ENCODE results near the gene ITGA1. TPM values are rescaled to one million over a fixed set of nuclear protein-coding genes. Genes with fewer than 3 reads are reported as not detected.

Gene ITGA1
- total RNA-seq, 1 experiment from 2014 or later, result 1.6 TPM

- DNase-seq (ENCODE audit: low read depth, low spot score) (no peak), ATAC-seq (no peak)
- in situ Hi-C loops (cut with HindIII; ENCODE audit: low pct_unique_long_range_greater_than_20kb, low sequenced_read_pairs) (no loop called here), intact Hi-C loops (cut with micrococcal nuclease; ENCODE audit: unreplicated experiment) (no loop called here)
- POLR2A ChIA-PET, result no interaction called here
- Histone ChIP-seq H3K36me3 (ENCODE audit: control insufficient read depth, insufficient read depth, low read length) (no peaks in the 10 kb centered on the region), H3K4me1 (ENCODE audit: control insufficient read depth, insufficient read depth, low read length) (no peaks in the 10 kb centered on the region), H3K9me3 (ENCODE audit: control insufficient read depth, insufficient read depth, low read depth, low read length) (no peaks in the 10 kb centered on the region), H3K27ac (ENCODE audit: low read length) (no peak overlapping the region), H3K27me3 (ENCODE audit: control insufficient read depth, insufficient read depth, low read length) (no peaks in the 10 kb centered on the region; the same call in 1 of the 2 replicates), H3K4me3 (ENCODE audit: low read depth in 2 of 2, low read length in 2 of 2) (no peak overlapping the region)
- CTCF ChIA-PET, result no interaction called here
- no peak for TF ChIP-seq SIN3A (IDR thresholded peaks at IDR 0.05; ENCODE audit: borderline replicate concordance, insufficient read depth, low read depth, low read length)
- TF ChIP-seq REST (IDR thresholded peaks at IDR 0.05; ENCODE audit: insufficient read depth in 1 of 2, low read depth in 2 of 2, low read length in 1 of 2), result no peak
- no peak for TF ChIP-seq TCF7L2 (IDR thresholded peaks at IDR 0.05; ENCODE audit: low read depth, low read length)
- TF ChIP-seq, protein P1, sequence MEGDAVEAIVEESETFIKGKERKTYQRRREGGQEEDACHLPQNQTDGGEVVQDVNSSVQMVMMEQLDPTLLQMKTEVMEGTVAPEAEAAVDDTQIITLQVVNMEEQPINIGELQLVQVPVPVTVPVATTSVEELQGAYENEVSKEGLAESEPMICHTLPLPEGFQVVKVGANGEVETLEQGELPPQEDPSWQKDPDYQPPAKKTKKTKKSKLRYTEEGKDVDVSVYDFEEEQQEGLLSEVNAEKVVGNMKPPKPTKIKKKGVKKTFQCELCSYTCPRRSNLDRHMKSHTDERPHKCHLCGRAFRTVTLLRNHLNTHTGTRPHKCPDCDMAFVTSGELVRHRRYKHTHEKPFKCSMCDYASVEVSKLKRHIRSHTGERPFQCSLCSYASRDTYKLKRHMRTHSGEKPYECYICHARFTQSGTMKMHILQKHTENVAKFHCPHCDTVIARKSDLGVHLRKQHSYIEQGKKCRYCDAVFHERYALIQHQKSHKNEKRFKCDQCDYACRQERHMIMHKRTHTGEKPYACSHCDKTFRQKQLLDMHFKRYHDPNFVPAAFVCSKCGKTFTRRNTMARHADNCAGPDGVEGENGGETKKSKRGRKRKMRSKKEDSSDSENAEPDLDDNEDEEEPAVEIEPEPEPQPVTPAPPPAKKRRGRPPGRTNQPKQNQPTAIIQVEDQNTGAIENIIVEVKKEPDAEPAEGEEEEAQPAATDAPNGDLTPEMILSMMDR (IDR thresholded peaks at IDR 0.05), result no peak
- TF ChIP-seq POLR2AphosphoS5 (IDR thresholded peaks at IDR 0.05; ENCODE audit: low read depth, low read length), result no peak
- no TSS peak for BruUV-seq (replicated peaks)
Observed at GRCh38 chr5:52856564-52856963, 68.8 kb downstream of the ITGA1 start.

DNA sequence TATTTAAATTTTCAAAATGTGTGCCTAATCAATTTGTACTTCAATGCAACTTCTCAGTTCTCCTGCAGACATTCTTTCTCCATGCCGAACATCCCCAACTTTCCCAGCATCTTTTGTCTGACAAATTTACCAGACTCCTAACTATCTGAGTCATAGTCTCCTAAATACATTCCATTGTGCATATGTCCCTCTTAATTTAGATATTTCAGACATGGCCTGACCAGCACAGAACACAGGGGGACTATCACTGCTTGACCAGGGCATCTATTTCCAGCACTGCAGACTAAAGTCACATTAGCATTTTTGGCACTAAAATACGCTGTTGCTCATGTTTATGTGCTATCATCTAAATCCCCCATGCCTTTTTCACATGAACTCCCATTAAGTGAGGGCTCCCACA is 71.9 kb downstream of the ITGA1 start:
- Histone ChIP-seq H3K27ac (ENCODE audit: low read length) (no peak overlapping the region), H3K36me3 (ENCODE audit: control insufficient read depth, insufficient read depth, low read length) (no peaks in the 10 kb centered on the region), H3K27me3 (ENCODE audit: control insufficient read depth, insufficient read depth, low read length) (no peaks in the 10 kb centered on the region; the same call in 1 of the 2 replicates), H3K4me3 (ENCODE audit: low read depth in 2 of 2, low read length in 2 of 2) (no peak overlapping the region), H3K4me1 (ENCODE audit: control insufficient read depth, insufficient read depth, low read length) (no peaks in the 10 kb centered on the region), H3K9me3 (ENCODE audit: control insufficient read depth, insufficient read depth, low read depth, low read length) (no peaks in the 10 kb centered on the region)
- CTCF ChIA-PET, result no interaction called here
- ATAC-seq (no peak), DNase-seq (ENCODE audit: low read depth, low spot score) (no peak)
- intact Hi-C loops (cut with micrococcal nuclease; ENCODE audit: unreplicated experiment), result no loop called here
- in situ Hi-C loops (cut with HindIII; ENCODE audit: low pct_unique_long_range_greater_than_20kb, low sequenced_read_pairs), result no loop called here
- no peak for TF ChIP-seq SIN3A (IDR thresholded peaks at IDR 0.05; ENCODE audit: borderline replicate concordance, insufficient read depth, low read depth, low read length)
- TF ChIP-seq POLR2AphosphoS5 (IDR thresholded peaks at IDR 0.05; ENCODE audit: low read depth, low read length), result no peak
- no peak for TF ChIP-seq TCF7L2 (IDR thresholded peaks at IDR 0.05; ENCODE audit: low read depth, low read length)
- no peak for TF ChIP-seq REST (IDR thresholded peaks at IDR 0.05; ENCODE audit: insufficient read depth in 1 of 2, low read depth in 2 of 2, low read length in 1 of 2)
- BruUV-seq (replicated peaks), result no TSS peak
- POLR2A ChIA-PET, result no interaction called here

Data from Panc1 (cell line).